HUES48 (cell line): Measurements from ENCODE around the gene ICAM1.

Source experiments
- H3K27ac ChIP-seq: one replicate; pipeline ENCODE4 v1.7.0; 2013; ENCODE audit warnings: low read depth, low read length, inconsistent platforms
- H3K27me3 ChIP-seq: 2 replicates; pipeline ENCODE4 v1.6.1; 2013; ENCODE audit warnings: mild to moderate bottlenecking, low read length; ENCODE audit not compliant: control insufficient read depth, insufficient read depth
- H3K36me3 ChIP-seq: 2 replicates; pipeline ENCODE4 v1.6.1; 2013; ENCODE audit warnings: low read length; ENCODE audit not compliant: control insufficient read depth, insufficient read depth
- H3K4me1 ChIP-seq: 2 replicates; pipeline ENCODE4 v1.6.1; 2013; ENCODE audit warnings: mild to moderate bottlenecking, low read length; ENCODE audit not compliant: control insufficient read depth, insufficient read depth
- H3K4me3 ChIP-seq: 2 replicates; pipeline ENCODE4 v1.5.1; 2013; ENCODE audit warnings: mild to moderate bottlenecking, low read depth, low read length
- H3K9ac ChIP-seq: 2 replicates; pipeline ENCODE4 v1.6.1; 2013; ENCODE audit warnings: mild to moderate bottlenecking, low read depth, low read length, moderate library complexity
- H3K9me3 ChIP-seq: 2 replicates; pipeline ENCODE4 v1.6.1; 2013; ENCODE audit warnings: low read length; ENCODE audit not compliant: control insufficient read depth, insufficient read depth

The ICAM1 gene

DNA sequence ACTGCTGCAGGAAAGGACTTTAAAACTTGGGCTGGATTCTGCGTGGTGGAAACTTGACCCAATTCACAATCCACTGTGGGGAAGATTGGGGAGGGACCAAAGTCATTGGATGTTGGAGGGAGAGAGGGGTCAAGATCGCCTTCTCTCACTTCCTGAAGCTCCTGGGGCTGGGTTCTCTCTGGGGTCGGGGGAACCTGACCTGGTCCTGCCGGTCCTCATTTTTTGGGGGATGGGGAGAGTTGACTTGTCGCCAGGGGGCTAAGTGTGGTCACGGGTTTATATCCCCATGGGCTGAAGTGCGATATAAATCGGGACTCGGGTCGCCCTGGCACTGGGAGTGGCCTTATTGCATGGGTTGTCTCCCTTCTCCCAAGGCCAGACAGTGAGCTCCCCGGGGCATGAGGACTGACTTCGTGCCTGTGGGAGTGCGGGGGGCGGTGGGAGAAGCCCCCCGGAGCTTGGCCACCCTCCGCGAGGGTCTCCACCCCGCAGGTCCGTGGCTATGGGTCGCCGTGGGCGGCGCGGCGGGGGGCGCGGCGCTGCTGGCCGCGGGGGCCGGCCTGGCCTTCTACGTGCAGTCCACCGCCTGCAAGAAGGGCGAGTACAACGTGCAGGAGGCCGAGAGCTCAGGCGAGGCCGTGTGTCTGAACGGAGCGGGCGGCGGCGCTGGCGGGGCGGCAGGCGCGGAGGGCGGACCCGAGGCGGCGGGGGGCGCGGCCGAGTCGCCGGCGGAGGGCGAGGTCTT, 25.1 kb downstream of the ICAM1 start:
- H3K9ac ChIP-seq = no peak overlapping the region
- no peaks in the 10 kb centered on the region for H3K9me3 ChIP-seq
- H3K36me3 ChIP-seq = no peaks in the 10 kb centered on the region
- H3K27ac ChIP-seq = no peak overlapping the region
- H3K4me1 ChIP-seq = peaks cover 12% of the 10 kb centered on the region; the same call in 1 of the 2 replicates
- peak overlapping the region; percentile 39 for H3K4me3 ChIP-seq
- peaks cover 64% of the 10 kb centered on the region for H3K27me3 ChIP-seq

DNA sequence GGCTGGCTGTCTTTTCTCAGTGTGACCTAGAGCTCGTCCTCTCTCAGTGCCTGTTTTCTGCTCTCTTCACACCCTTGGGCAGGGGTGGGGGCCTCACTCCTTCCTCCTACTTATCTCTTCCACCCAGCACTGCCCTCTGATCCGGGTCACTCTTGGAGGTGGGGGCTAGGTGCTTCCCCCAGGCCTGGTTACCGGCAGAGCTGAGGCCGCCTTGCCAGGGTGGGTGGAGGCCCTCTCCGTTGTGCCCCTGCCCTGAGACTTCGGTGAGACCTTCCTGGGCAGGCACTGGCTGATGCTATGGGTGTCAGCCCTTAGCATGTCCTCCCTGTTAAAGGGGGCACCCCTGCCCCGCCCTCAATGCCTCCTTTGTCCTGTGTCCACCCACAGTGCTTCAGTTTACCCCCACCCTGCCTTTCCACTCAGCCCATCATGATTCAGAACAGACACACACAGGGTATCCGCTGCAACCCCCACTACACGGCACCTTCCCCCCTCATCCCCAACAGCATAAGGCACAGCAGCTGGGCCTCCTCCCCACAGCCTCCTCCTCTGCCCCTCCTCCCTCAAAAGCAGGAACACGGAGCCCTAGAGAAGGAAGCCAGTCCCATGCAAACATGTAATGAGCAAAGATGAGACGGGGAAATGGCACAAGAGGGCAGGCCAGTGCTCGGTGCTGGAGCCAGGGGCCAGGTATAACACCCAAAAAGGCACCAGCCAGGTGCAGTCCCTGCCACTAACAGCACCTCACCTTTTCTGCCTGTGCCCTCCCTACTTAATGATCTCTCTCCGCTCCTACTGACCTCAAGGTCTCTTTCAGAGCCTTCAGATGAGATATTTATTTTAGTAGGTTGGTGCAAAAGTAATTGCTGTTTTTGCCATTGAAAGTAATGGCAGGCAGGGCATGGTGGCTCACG, 28.9 kb downstream of the ICAM1 start:
- Histone ChIP-seq H3K9me3 (no peaks in the 10 kb centered on the region), H3K4me3 (no peak overlapping the region), H3K36me3 (no peaks in the 10 kb centered on the region; the same call in 1 of the 2 replicates), H3K4me1 (0 out of 2 replicates have a peak, but pooled peaks cover 3% of the 10 kb centered on the region), H3K9ac (no peak overlapping the region), H3K27me3 (peaks cover 26% of the 10 kb centered on the region), H3K27ac (no peak overlapping the region)

- no peaks in the 10 kb centered on the region for H3K27me3 ChIP-seq
- no peak overlapping the region for H3K9ac ChIP-seq
- H3K27ac ChIP-seq = no peak overlapping the region
- no peak overlapping the region for H3K4me3 ChIP-seq
- H3K4me1 ChIP-seq = no peaks in the 10 kb centered on the region
- H3K36me3 ChIP-seq = peaks cover 5% of the 10 kb centered on the region; the same call in 1 of the 2 replicates
- H3K9me3 ChIP-seq = no peaks in the 10 kb centered on the region
These were observed 34.4 kb downstream of the ICAM1 start for GRCh38 chr19:10305139-10305806.

GRCh38 chr19:10306327-10306726, 35.4 kb downstream of the ICAM1 start:
- Histone ChIP-seq H3K27me3 (no peaks in the 10 kb centered on the region), H3K27ac (no peak overlapping the region), H3K4me3 (no peak overlapping the region), H3K9ac (no peak overlapping the region), H3K36me3 (peaks cover 12% of the 10 kb centered on the region; the same call in 1 of the 2 replicates), H3K4me1 (no peaks in the 10 kb centered on the region), H3K9me3 (no peaks in the 10 kb centered on the region)

- Histone ChIP-seq H3K27me3 (no peaks in the 10 kb centered on the region), H3K4me1 (no peaks in the 10 kb centered on the region), H3K27ac (no peak within 1 kb of the TSS), H3K9me3 (no peaks in the 10 kb centered on the region), H3K9ac (no peak within 1 kb of the TSS), H3K4me3 (no peak within 1 kb of the TSS), H3K36me3 (peaks cover 17% of the 10 kb centered on the region; the same call in 1 of the 2 replicates)
These were observed 38.5 kb downstream of the ICAM1 start, which contains the start of gene ZGLP1 for GRCh38 chr19:10309423-10309822. TSS of gene ZGLP1 (minus strand) at chr19:10309815.

DNA sequence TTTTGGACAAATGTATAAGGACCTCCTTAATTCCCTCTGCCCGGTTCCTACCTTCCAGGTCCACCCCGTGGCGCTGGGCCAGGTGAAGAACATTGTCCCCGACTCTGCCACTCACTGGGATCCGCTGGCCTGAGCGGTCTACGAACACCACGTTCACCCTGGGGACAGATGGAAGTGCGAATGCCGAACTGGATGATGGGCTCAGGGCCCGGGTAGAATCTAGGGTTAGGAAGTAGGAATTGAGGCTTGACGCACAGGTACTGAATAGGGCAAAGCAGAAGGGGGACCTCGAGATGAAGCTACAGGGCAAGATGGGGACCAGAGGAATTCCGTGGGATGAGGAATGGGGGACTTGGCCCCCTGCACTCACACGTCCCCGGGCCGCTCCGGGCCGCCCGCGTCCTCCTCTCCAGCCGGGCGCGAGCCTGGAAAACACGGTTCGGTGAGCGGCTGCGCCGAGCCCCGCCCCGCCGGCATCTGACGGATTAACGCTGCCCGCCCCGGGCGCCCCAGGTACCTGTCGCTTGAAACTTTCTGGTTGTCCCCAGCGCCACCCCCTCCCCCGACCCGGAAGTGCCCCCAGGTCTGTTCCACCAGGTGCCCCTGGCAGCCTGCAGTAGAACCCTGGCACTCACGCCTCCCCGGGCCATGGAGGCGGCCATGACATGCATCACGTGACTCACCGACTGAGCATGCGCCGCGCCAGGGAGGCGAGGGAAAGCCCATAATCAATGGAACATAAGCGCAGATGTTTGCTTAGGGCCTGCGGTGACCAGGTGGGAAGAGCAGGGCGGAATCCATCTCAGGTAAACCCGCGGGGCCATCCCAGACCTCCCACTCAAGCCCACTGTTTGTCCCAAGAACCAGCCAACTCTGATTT, 44.7 kb downstream of the ICAM1 start, which contains the start of gene FDX2:
FDX2 (minus strand) TSS at position 681 of the 880 bp plus-strand sequence; CDS start at position 662, 19 bp downstream.
- Histone ChIP-seq H3K27me3 (no peaks in the 10 kb centered on the region), H3K36me3 (peaks cover 49% of the 10 kb centered on the region), H3K9me3 (no peaks in the 10 kb centered on the region), H3K9ac (peak within 1 kb of the TSS; percentile 54), H3K27ac (peak within 1 kb of the TSS; percentile 85), H3K4me1 (no peaks in the 10 kb centered on the region), H3K4me3 (peak within 1 kb of the TSS; percentile 79)

- H3K36me3 ChIP-seq = peaks cover 52% of the 10 kb centered on the region
- no peaks in the 10 kb centered on the region for H3K27me3 ChIP-seq
- peak overlapping the region; percentile 79 for H3K4me3 ChIP-seq
- no peaks in the 10 kb centered on the region for H3K4me1 ChIP-seq
- peak overlapping the region; percentile 85 for H3K27ac ChIP-seq
- H3K9ac ChIP-seq = no peak overlapping the region
- H3K9me3 ChIP-seq = no peaks in the 10 kb centered on the region
These were observed 45.5 kb downstream of the ICAM1 start for GRCh38 chr19:10316229-10317044.

DNA sequence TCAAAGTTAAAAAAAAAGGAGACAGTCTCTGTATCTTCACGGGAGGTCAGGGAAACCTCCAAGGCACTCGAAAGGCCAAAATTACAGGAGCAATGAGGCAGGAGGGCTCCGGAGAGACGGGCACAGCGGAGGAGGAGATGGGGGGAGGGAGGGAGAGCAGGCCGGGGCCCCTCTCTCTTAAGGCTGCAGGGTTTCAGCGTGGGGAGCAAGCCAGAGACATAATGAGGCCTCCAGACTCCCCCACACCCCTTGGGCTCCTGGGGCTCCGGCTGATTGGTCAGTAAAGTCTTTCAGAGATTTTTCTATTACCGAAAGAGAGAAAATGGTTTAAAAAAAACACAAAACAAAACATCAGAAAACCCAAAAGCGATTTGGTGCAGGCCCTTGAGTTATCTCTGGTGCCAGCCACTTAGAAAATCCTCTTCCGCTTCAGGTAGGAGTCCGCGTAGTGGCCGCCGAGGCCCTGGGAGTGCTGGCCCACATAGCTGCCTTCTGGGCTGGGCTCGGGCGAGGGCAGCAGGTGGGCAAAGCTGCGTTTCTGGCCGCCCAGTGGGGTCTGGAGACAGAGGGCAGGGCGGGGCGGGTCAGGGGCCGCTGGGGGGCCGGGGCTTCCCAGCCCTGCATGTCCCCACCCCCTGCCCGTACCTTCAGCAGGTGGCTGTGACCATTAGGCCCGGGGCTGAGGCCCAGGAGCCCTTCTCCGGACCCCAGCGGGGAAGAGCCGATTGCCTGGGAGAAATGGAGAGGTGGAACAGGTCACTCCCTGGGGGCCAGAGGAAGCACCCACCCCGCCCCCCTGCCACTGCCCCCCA, 46.3 kb downstream of the ICAM1 start:
- no peaks in the 10 kb centered on the region for H3K4me1 ChIP-seq
- H3K27ac ChIP-seq = no peak overlapping the region
- no peaks in the 10 kb centered on the region for H3K27me3 ChIP-seq
- no peak overlapping the region for H3K4me3 ChIP-seq
- H3K9me3 ChIP-seq = no peaks in the 10 kb centered on the region
- H3K36me3 ChIP-seq = peaks cover 60% of the 10 kb centered on the region
- no peak overlapping the region for H3K9ac ChIP-seq

GRCh38 chr19:10317857-10318462, 47.0 kb downstream of the ICAM1 start:
- H3K27ac ChIP-seq = no peak overlapping the region
- H3K27me3 ChIP-seq = no peaks in the 10 kb centered on the region
- peaks cover 67% of the 10 kb centered on the region for H3K36me3 ChIP-seq
- H3K4me1 ChIP-seq = no peaks in the 10 kb centered on the region
- H3K4me3 ChIP-seq = no peak overlapping the region
- no peak overlapping the region for H3K9ac ChIP-seq
- H3K9me3 ChIP-seq = no peaks in the 10 kb centered on the region
